AG04449 (cell line): ENCODE results near the gene ZBTB16.

Source experiments
- CTCF ChIA-PET: fragments of 350-600 bp; formaldehyde crosslinking; extraction: SDS; loops from one replicate; lab custom pipeline; 2021; ENCODE audit warnings: antibody characterized with exemption; lab: Yijun Ruan, JAX
- POLR2A ChIA-PET: fragments of 400-600, 350-600 bp; formaldehyde crosslinking; extraction: SDS; loops from one replicate; lab custom pipeline; 2020; ENCODE audit warnings: antibody characterized with exemption, inconsistent platforms; lab: Yijun Ruan, JAX
- DNase-seq: peaks from one replicate; pipeline ENCODE4 v3.0.0-alpha.2; 2010; ENCODE audit warnings: low read depth, low spot score
- H3K4me3 ChIP-seq: 2 replicates; pipeline ENCODE4 v1.5.1; 2011; ENCODE audit warnings: low read depth, mild to moderate bottlenecking, control low read depth, low read length
- TF ChIP-seq, protein P1 (sequence below): IDR thresholded peaks from one replicate; pipeline ENCODE4 v1.5.1; 2011; ENCODE audit warnings: mild to moderate bottlenecking, moderate library complexity, low read length, control low read depth, inconsistent platforms; ENCODE audit not compliant: insufficient read depth; ENCODE audit errors: missing control alignments

The ZBTB16 gene

DNA sequence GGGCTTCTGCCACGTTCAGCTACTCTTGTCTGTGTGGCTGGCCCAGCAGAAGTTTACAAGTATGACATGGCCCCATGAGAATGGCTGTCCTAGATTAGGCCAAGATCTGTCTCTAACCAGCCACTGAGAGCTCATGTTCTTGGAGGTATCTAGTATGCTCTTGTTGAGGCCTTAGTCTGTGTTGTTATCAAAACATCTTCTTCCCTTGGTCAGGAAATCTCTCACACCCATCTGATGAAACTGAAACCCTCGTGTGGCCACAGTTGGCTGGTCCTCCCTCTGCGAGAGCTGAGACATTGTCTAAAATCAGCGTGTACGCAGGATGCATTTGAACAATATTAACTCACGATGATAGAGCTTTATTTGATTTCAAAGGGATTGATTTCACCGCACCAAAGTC is 127.7 kb downstream of the ZBTB16 start:
- TF ChIP-seq, protein P1, sequence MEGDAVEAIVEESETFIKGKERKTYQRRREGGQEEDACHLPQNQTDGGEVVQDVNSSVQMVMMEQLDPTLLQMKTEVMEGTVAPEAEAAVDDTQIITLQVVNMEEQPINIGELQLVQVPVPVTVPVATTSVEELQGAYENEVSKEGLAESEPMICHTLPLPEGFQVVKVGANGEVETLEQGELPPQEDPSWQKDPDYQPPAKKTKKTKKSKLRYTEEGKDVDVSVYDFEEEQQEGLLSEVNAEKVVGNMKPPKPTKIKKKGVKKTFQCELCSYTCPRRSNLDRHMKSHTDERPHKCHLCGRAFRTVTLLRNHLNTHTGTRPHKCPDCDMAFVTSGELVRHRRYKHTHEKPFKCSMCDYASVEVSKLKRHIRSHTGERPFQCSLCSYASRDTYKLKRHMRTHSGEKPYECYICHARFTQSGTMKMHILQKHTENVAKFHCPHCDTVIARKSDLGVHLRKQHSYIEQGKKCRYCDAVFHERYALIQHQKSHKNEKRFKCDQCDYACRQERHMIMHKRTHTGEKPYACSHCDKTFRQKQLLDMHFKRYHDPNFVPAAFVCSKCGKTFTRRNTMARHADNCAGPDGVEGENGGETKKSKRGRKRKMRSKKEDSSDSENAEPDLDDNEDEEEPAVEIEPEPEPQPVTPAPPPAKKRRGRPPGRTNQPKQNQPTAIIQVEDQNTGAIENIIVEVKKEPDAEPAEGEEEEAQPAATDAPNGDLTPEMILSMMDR: no peak
- no peak overlapping the region for H3K4me3 ChIP-seq
- CTCF ChIA-PET: no interaction called here
- no peak for DNase-seq
- POLR2A ChIA-PET: no interaction called here

DNA sequence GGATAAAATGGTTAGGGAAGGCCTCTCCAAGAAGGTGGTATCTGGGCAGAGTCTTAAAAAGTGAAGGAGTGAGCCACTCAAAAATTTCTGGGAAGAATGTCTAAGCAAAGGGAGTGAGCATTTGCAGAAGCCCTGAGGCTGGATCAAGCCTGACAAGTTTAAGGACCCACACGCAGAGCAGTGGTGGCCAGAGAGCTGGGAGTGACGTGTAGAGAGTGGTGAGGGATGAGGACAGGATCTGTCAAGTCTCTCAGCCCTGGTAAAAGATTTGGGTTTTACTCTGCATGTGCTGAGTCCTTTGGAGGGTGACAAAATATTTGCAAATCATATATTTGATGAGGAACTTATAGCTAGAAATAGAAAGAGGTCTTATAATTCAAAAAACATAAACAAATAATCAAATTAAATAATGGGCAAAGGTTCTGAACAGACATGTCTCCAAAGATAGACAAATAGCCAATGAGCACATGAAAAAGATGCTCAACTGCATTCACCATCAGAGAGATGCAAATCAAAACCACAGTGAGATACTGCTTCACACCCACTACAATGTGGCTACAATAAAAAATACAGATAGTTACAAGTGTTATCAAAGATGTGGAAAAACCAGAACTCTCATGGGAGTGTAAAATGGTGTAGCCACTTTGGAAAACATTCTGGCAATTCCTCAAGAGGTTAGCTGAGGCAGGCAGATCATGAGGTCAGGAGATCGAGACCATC is 129.5 kb downstream of the ZBTB16 start:
- TF ChIP-seq, protein P1: no peak
- no peak for DNase-seq
- no peak overlapping the region for H3K4me3 ChIP-seq
- ChIA-PET POLR2A (no interaction called here), CTCF (no interaction called here)

DNA sequence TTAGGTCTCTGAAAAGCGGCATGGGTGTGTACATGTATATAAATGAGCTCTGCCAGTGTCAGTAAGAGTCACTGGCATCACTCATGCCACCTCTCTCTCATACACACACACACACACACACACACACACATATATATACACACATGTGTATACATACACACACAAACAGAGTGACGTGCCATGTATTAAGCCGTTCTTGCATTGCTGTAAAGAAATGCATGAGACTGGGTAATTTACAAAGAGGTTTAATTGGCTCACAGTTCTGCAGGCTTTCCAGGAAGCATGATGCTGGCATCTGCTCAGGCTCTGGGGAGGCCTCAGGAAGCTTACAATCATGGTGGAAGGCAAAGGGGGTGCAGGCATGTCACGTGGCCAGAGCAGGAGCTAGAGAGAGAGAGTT is 131.1 kb downstream of the ZBTB16 start:
- no peak for DNase-seq
- TF ChIP-seq, protein P1: no peak
- ChIA-PET CTCF (no interaction called here), POLR2A (no interaction called here)
- no peak overlapping the region for H3K4me3 ChIP-seq

DNA sequence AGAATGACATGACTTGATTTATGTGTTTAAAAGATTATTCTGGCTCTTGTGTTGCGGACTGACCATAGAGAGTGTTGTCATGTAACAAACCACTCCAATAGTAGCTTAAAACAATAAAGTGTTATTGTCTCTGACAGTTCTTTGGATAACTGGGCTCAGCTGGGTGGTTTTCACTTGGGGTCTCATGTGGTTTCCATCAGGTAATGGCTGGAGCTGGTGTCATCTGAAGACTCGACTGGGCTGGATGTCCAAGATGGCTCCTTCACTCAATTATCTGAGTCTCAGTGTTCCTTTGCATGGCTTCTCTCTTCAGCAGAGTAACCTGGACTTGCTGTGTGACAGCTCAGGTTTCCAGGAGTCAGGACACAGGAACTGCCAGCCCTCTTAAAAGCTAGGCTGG is 132.4 kb downstream of the ZBTB16 start:
- TF ChIP-seq, protein P1: no peak
- ChIA-PET CTCF (interaction anchor here (0.5 kb wide), 1 partner anchor 193 kb away, joined by 3 read pairs; no protein-coding TSS in a partner anchor), POLR2A (no interaction called here)
- no peak for DNase-seq
- no peak overlapping the region for H3K4me3 ChIP-seq

DNA sequence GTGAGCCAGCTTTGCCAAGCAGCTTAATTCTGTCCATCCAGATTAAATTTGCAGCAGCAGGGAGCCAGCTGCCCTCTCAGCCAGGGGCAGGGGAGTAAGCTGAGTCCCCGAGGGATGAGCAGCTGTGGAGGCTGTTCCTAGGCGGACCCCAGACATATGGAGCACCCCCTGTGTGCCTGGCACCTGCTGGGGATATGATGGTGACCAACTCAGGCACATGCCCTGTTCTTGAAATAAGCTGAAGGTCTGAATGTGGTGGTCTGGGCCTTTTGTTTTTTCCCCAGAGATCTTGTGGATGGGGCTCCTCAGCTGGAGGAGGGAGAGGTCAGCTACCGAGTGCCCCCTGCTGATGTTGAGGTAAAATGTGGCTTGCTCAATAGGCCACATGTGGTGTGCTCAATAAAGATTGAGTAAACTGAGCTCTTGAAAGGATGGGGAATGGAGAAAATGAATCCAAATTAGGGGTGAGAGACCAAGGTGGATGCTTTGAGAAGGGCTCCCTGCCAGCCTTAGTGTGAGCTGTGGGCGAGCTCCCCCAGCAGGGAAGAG is 133.4 kb downstream of the ZBTB16 start:
- CTCF ChIA-PET: no interaction called here
- POLR2A ChIA-PET: no interaction called here

More for the DNA sequence above, 133.4 kb downstream of the ZBTB16 start:
- DNase-seq: no peak
- no peak overlapping the region for H3K4me3 ChIP-seq
- TF ChIP-seq, protein P1: no peak
